NCI-H748 (cell line): ENCODE data around the gene MT3.

Experiments used
- DNase-seq: peaks from one replicate; lab custom pipeline; 2025; ENCODE audit not compliant: unreplicated experiment; lab: John Stamatoyannopoulos, UW

MT3 gene

GRCh38 chr16:56589141-56590039, at the start of gene MT3:
Gene MT3 (plus strand): TSS chr16:56589528. CDS start chr16:56589591, 63 bp downstream.
- peak; percentile 75 for DNase-seq

- DNase-seq = no peak
These were observed 49.7 kb upstream of the MT3 start for GRCh38 chr16:56539656-56540055.

- no peak for DNase-seq
These were observed 47.3 kb upstream of the MT3 start for GRCh38 chr16:56542039-56542438.

GRCh38 chr16:56547120-56547948, 42.0 kb upstream of the MT3 start:
- DNase-seq = peak; percentile 70

- DNase-seq = no peak
These were observed 41.3 kb upstream of the MT3 start for GRCh38 chr16:56547949-56548567.

GRCh38 chr16:56549161-56549560, 40.2 kb upstream of the MT3 start:
- no peak for DNase-seq

- no peak for DNase-seq
These were observed 39.5 kb upstream of the MT3 start for GRCh38 chr16:56549744-56550385.

GRCh38 chr16:56551796-56552738, 37.3 kb upstream of the MT3 start:
- DNase-seq = no peak

- DNase-seq = no peak
These were observed 34.9 kb upstream of the MT3 start for GRCh38 chr16:56554441-56554840.

GRCh38 chr16:56558024-56558747, 31.1 kb upstream of the MT3 start:
- DNase-seq = peak; percentile 19

GRCh38 chr16:56559109-56559508, 30.2 kb upstream of the MT3 start:
- no peak for DNase-seq

- DNase-seq = no peak
These were observed 28.9 kb upstream of the MT3 start for GRCh38 chr16:56560447-56560846.

- DNase-seq = peak; percentile 0
These were observed 28.2 kb upstream of the MT3 start for GRCh38 chr16:56561126-56561525.

- DNase-seq = no peak
These were observed 24.4 kb upstream of the MT3 start, which contains the start of gene MT4 for GRCh38 chr16:56564793-56565477. Gene MT4 (plus strand): TSS chr16:56565073. CDS start chr16:56565129, 56 bp downstream.

- no peak for DNase-seq
These were observed 19.4 kb upstream of the MT3 start for GRCh38 chr16:56569971-56570370.

GRCh38 chr16:56571525-56571924, 17.8 kb upstream of the MT3 start:
- no peak for DNase-seq

- no peak for DNase-seq
These were observed 14.7 kb upstream of the MT3 start for GRCh38 chr16:56574625-56575024.

- DNase-seq = peak; percentile 61
These were observed 12.6 kb upstream of the MT3 start for GRCh38 chr16:56576585-56577299.
